WTC11 (cell line): ENCODE results near the gene JOSD2. TPM values are rescaled to one million over a fixed set of nuclear protein-coding genes. Genes with fewer than 3 reads are reported as not detected.

Experiments used
- ATAC-seq: fragments of 200-7000 bp; cut with Tn5 transposase; 2 replicates; pipeline ENCODE4 v1.10.0; 2021; ENCODE audit warnings: mild to moderate bottlenecking, moderate library complexity
- CTCF ChIA-PET: fragments of 300-600 bp; sonication (Branson Sonifier 250); formaldehyde crosslinking; loops from one replicate; lab custom pipeline; 2021; ENCODE audit warnings: antibody characterized with exemption; lab: Charles Lee
- POLR2A ChIA-PET: fragments of 350-600 bp; sonication (Branson Sonifier 250); formaldehyde crosslinking; loops from one replicate; lab custom pipeline; 2021; ENCODE audit warnings: antibody characterized with exemption; lab: Charles Lee
- DNase-seq: peaks from one replicate; pipeline ENCODE4 v3.0.0; 2021; ENCODE audit warnings: low spot score
- H3K27ac Mint-ChIP-seq: 2 replicates; pipeline ENCODE4 v1.8.0; 2021; ENCODE audit warnings: mixed read lengths
- H3K27me3 Mint-ChIP-seq: 2 replicates; pipeline ENCODE4 v1.8.0; 2021; ENCODE audit warnings: low read depth, mild to moderate bottlenecking, moderate library complexity, mixed read lengths
- H3K36me3 Mint-ChIP-seq: 2 replicates; pipeline ENCODE4 v1.8.0; 2021; ENCODE audit warnings: mixed read lengths
- H3K4me1 Mint-ChIP-seq: 2 replicates; pipeline ENCODE4 v1.8.0; 2022; ENCODE audit warnings: mixed read lengths
- H3K4me3 Mint-ChIP-seq: 2 replicates; pipeline ENCODE4 v1.8.0; 2021; ENCODE audit warnings: mild to moderate bottlenecking, moderate library complexity, mixed read lengths
- H3K9me3 Mint-ChIP-seq: 2 replicates; pipeline ENCODE4 v1.8.0; 2021; ENCODE audit warnings: mixed read lengths
- AFF4 ChIP-seq: sonication (generic); formaldehyde crosslinking; IDR thresholded peaks from 2 replicates; pipeline ENCODE4 v1.8.1; 2023; ENCODE audit warnings: mild to moderate bottlenecking, missing genetic modification reagents, borderline replicate concordance
- AR ChIP-seq: fragments of 250-450 bp; sonication (Bioruptor Pico); IDR thresholded peaks from 2 replicates; pipeline ENCODE4 v1.9.0; 2021; ENCODE audit warnings: mild to moderate bottlenecking
- E2F1 ChIP-seq: sonication (generic); formaldehyde crosslinking; IDR thresholded peaks from 2 replicates; pipeline ENCODE4 v1.8.0; 2022; ENCODE audit warnings: mild to moderate bottlenecking, missing genetic modification reagents
- E2F5 ChIP-seq: sonication (generic); formaldehyde crosslinking; IDR thresholded peaks from 2 replicates; pipeline ENCODE4 v1.8.1; 2022; ENCODE audit warnings: mild to moderate bottlenecking, moderate library complexity, missing genetic modification reagents
- ERG ChIP-seq: fragments of 250-450 bp; sonication (Bioruptor Pico); IDR thresholded peaks from 2 replicates; pipeline ENCODE4 v1.8.0; 2021; ENCODE audit warnings: mild to moderate bottlenecking
- FOXJ3 ChIP-seq: sonication (generic); formaldehyde crosslinking; IDR thresholded peaks from 2 replicates; pipeline ENCODE4 v1.9.0; 2021; ENCODE audit warnings: missing genetic modification reagents, mild to moderate bottlenecking, borderline replicate concordance
- GABPB1 ChIP-seq: sonication (generic); formaldehyde crosslinking; IDR thresholded peaks from 2 replicates; pipeline ENCODE4 v1.8.1; 2023; ENCODE audit warnings: mild to moderate bottlenecking, missing genetic modification reagents
- GTF2I ChIP-seq: fragments of 250-450 bp; sonication (Bioruptor Pico); conservative IDR thresholded peaks from 2 replicates; pipeline ENCODE4 v1.4.0; 2021; ENCODE audit warnings: mild to moderate bottlenecking
- HMGA2 ChIP-seq: fragments of 250-450 bp; sonication (Bioruptor Pico); IDR thresholded peaks from 2 replicates; pipeline ENCODE4 v1.4.0; 2021; ENCODE audit warnings: mild to moderate bottlenecking, moderate library complexity
- HMGXB4 ChIP-seq: sonication (generic); formaldehyde crosslinking; IDR thresholded peaks from 2 replicates; pipeline ENCODE4 v1.8.1; 2023; ENCODE audit warnings: mild to moderate bottlenecking, moderate library complexity, missing genetic modification reagents
- JAZF1 ChIP-seq: fragments of 250-450 bp; sonication (Bioruptor Pico); IDR thresholded peaks from 2 replicates; pipeline ENCODE4 v1.9.0; 2021; ENCODE audit warnings: moderate library complexity, mild to moderate bottlenecking, inconsistent platforms
- NR2C2 ChIP-seq: sonication (generic); formaldehyde crosslinking; IDR thresholded peaks from 2 replicates; pipeline ENCODE4 v1.8.0; 2022; ENCODE audit warnings: mild to moderate bottlenecking, missing genetic modification reagents
- OVOL2 ChIP-seq: fragments of 250-450 bp; sonication (Bioruptor Pico); IDR thresholded peaks from 2 replicates; pipeline ENCODE4 v1.9.0; 2021; ENCODE audit warnings: mild to moderate bottlenecking, borderline replicate concordance
- TEAD4 ChIP-seq: sonication (generic); formaldehyde crosslinking; IDR thresholded peaks from 2 replicates; pipeline ENCODE4 v1.8.0; 2022; ENCODE audit warnings: mild to moderate bottlenecking, missing genetic modification reagents
- ZNF219 ChIP-seq: sonication (generic); formaldehyde crosslinking; IDR thresholded peaks from 2 replicates; pipeline ENCODE4 v1.8.0; 2023; ENCODE audit warnings: missing genetic modification reagents, mild to moderate bottlenecking, borderline replicate concordance
- ZNF263 ChIP-seq: sonication (generic); formaldehyde crosslinking; IDR thresholded peaks from 2 replicates; pipeline ENCODE4 v1.8.1; 2022; ENCODE audit warnings: low read depth, mild to moderate bottlenecking, moderate library complexity, missing genetic modification reagents
- ZNF317 ChIP-seq: sonication (generic); formaldehyde crosslinking; IDR thresholded peaks from 2 replicates; pipeline ENCODE4 v1.8.1; 2023; ENCODE audit warnings: low read depth, mild to moderate bottlenecking, moderate library complexity, missing genetic modification reagents, borderline replicate concordance
- ZSCAN18 ChIP-seq: fragments of 250-450 bp; sonication (Bioruptor Pico); IDR thresholded peaks from 2 replicates; pipeline ENCODE4 v2.1.2; 2022; ENCODE audit warnings: mild to moderate bottlenecking, moderate library complexity
- total RNA-seq: library from RNA; stranded (reverse); gene quantifications from 3 replicates; pipeline ENCODE4 v1.2.3, GENCODE V29; 2021

JOSD2 gene
- total RNA-seq, 1 experiment from 2014 or later = 4.0 TPM

- H3K27ac Mint-ChIP-seq = no peak overlapping the region
- no peaks in the 10 kb centered on the region for H3K36me3 Mint-ChIP-seq
- peaks cover 14% of the 10 kb centered on the region for H3K4me1 Mint-ChIP-seq
- H3K4me3 Mint-ChIP-seq = no peak overlapping the region; the same call in 1 of the 2 replicates
- no peak for DNase-seq
- no peak for TF ChIP-seq AFF4
- no peak for TF ChIP-seq TEAD4
- TF ChIP-seq OVOL2 (CRISPR knock-in tag) = no peak
- TF ChIP-seq ZSCAN18 (CRISPR knock-in tag) = no peak
- no peak for TF ChIP-seq AR (CRISPR knock-in tag)
- TF ChIP-seq JAZF1 (CRISPR knock-in tag) = no peak
- TF ChIP-seq GTF2I (CRISPR knock-in tag) = no peak
- no peak for TF ChIP-seq HMGXB4
- no peak for TF ChIP-seq E2F1
- no peak for TF ChIP-seq GABPB1 (CRISPR knock-in tag)
- no peaks in the 10 kb centered on the region for H3K9me3 Mint-ChIP-seq
- ChIA-PET POLR2A (no interaction called here), CTCF (interaction anchor here (0.7 to 3.4 kb wide), 5 partner anchors 9 to 47 kb away, joined by 3 to 23 read pairs (median 7); no protein-coding TSS in a partner anchor)
- peaks cover 35% of the 10 kb centered on the region for H3K27me3 Mint-ChIP-seq
- no peak for ATAC-seq
Observed at GRCh38 chr19:50509366-50509765, 1.6 kb downstream of the JOSD2 start.

- H3K9me3 Mint-ChIP-seq = no peaks in the 10 kb centered on the region
- peaks cover 14% of the 10 kb centered on the region for H3K4me1 Mint-ChIP-seq
- H3K27ac Mint-ChIP-seq = no peak overlapping the region
- ChIA-PET POLR2A (no interaction called here), CTCF (interaction anchor here (0.6 to 1.0 kb wide), 5 partner anchors 9 to 152 kb away, joined by 3 to 4 read pairs (median 3); no protein-coding TSS in a partner anchor)
- no peaks in the 10 kb centered on the region for H3K36me3 Mint-ChIP-seq
- ATAC-seq = no peak
- peaks cover 34% of the 10 kb centered on the region for H3K27me3 Mint-ChIP-seq
- no peak for DNase-seq
- H3K4me3 Mint-ChIP-seq = no peak overlapping the region
- TF ChIP-seq AR (CRISPR knock-in tag) = no peak
- no peak for TF ChIP-seq E2F5 (CRISPR knock-in tag)
- no peak for TF ChIP-seq ERG (CRISPR knock-in tag)
- TF ChIP-seq GABPB1 (CRISPR knock-in tag) = no peak
- no peak for TF ChIP-seq ZNF219 (CRISPR knock-in tag)
- TF ChIP-seq NR2C2 = no peak
- TF ChIP-seq ZNF317 (CRISPR knock-in tag) = no peak
- TF ChIP-seq FOXJ3 (CRISPR knock-in tag) = no peak
- no peak for TF ChIP-seq ZNF263 (CRISPR knock-in tag)
- no peak for TF ChIP-seq HMGA2 (CRISPR knock-in tag)
Observed at GRCh38 chr19:50508843-50509190, 2.2 kb downstream of the JOSD2 start.
